ENCODE data around the gene FGF14.

FGF14 gene

GRCh38 chr13:102236830-102237229 lies 165.0 kb downstream of the FGF14 start:
- intact Hi-C loops (cut with micrococcal nuclease): no loop called here
- H3K27ac Mint-ChIP-seq: no peak overlapping the region
- H3K4me3 Mint-ChIP-seq: no peak overlapping the region
- H3K9me3 Mint-ChIP-seq: no peaks in the 10 kb centered on the region
- no peaks in the 10 kb centered on the region for H3K36me3 Mint-ChIP-seq (ENCODE audit: low read depth)
- no peaks in the 10 kb centered on the region for H3K4me1 Mint-ChIP-seq (ENCODE audit: low read depth)
- H3K27me3 Mint-ChIP-seq: no peaks in the 10 kb centered on the region

GRCh38 chr13:102236341-102236740 lies 165.5 kb downstream of the FGF14 start:
- Mint-ChIP-seq H3K27me3 (no peaks in the 10 kb centered on the region), H3K27ac (no peak overlapping the region), H3K4me1 (ENCODE audit: low read depth) (no peaks in the 10 kb centered on the region), H3K9me3 (no peaks in the 10 kb centered on the region), H3K36me3 (ENCODE audit: low read depth) (no peaks in the 10 kb centered on the region), H3K4me3 (no peak overlapping the region)
- intact Hi-C loops (cut with micrococcal nuclease): no loop called here

- H3K27me3 Mint-ChIP-seq: no peaks in the 10 kb centered on the region
- H3K9me3 Mint-ChIP-seq: no peaks in the 10 kb centered on the region
- H3K36me3 Mint-ChIP-seq (ENCODE audit: low read depth): no peaks in the 10 kb centered on the region
- no peaks in the 10 kb centered on the region for H3K4me1 Mint-ChIP-seq (ENCODE audit: low read depth)
- no peak overlapping the region for H3K4me3 Mint-ChIP-seq
- no peak overlapping the region for H3K27ac Mint-ChIP-seq
- intact Hi-C loops (cut with micrococcal nuclease): no loop called here
Observed at GRCh38 chr13:102235689-102236088, 166.2 kb downstream of the FGF14 start.

- intact Hi-C loops (cut with micrococcal nuclease): no loop called here
- Mint-ChIP-seq H3K4me3 (no peak overlapping the region), H3K4me1 (ENCODE audit: low read depth) (no peaks in the 10 kb centered on the region), H3K9me3 (no peaks in the 10 kb centered on the region), H3K27me3 (no peaks in the 10 kb centered on the region), H3K27ac (no peak overlapping the region), H3K36me3 (ENCODE audit: low read depth) (no peaks in the 10 kb centered on the region)
Observed at GRCh38 chr13:102234618-102235017, 167.2 kb downstream of the FGF14 start.

- intact Hi-C loops (cut with micrococcal nuclease): no loop called here
- Mint-ChIP-seq H3K4me3 (no peak overlapping the region), H3K27me3 (no peaks in the 10 kb centered on the region), H3K36me3 (ENCODE audit: low read depth) (no peaks in the 10 kb centered on the region), H3K9me3 (no peaks in the 10 kb centered on the region), H3K4me1 (ENCODE audit: low read depth) (no peaks in the 10 kb centered on the region), H3K27ac (no peak overlapping the region)
Observed at GRCh38 chr13:102233566-102234208, 168.2 kb downstream of the FGF14 start.

GRCh38 chr13:102231479-102231878 lies 170.4 kb downstream of the FGF14 start:
- Mint-ChIP-seq H3K36me3 (ENCODE audit: low read depth) (no peaks in the 10 kb centered on the region), H3K4me1 (ENCODE audit: low read depth) (no peaks in the 10 kb centered on the region), H3K27me3 (no peaks in the 10 kb centered on the region), H3K27ac (no peak overlapping the region), H3K4me3 (no peak overlapping the region), H3K9me3 (no peaks in the 10 kb centered on the region)
- intact Hi-C loops (cut with micrococcal nuclease): no loop called here

- Mint-ChIP-seq H3K4me1 (ENCODE audit: low read depth) (no peaks in the 10 kb centered on the region), H3K9me3 (no peaks in the 10 kb centered on the region), H3K27me3 (no peaks in the 10 kb centered on the region), H3K27ac (no peak overlapping the region), H3K36me3 (ENCODE audit: low read depth) (no peaks in the 10 kb centered on the region), H3K4me3 (no peak overlapping the region)
- intact Hi-C loops (cut with micrococcal nuclease): no loop called here
Observed at GRCh38 chr13:102227741-102228140, 174.1 kb downstream of the FGF14 start.

GRCh38 chr13:102226591-102226990 lies 175.3 kb downstream of the FGF14 start:
- H3K27ac Mint-ChIP-seq: no peak overlapping the region
- no peaks in the 10 kb centered on the region for H3K9me3 Mint-ChIP-seq
- intact Hi-C loops (cut with micrococcal nuclease): no loop called here
- H3K4me3 Mint-ChIP-seq: no peak overlapping the region
- no peaks in the 10 kb centered on the region for H3K4me1 Mint-ChIP-seq (ENCODE audit: low read depth)
- H3K27me3 Mint-ChIP-seq: no peaks in the 10 kb centered on the region
- H3K36me3 Mint-ChIP-seq (ENCODE audit: low read depth): no peaks in the 10 kb centered on the region

GRCh38 chr13:102225892-102226291 lies 176.0 kb downstream of the FGF14 start:
- no peaks in the 10 kb centered on the region for H3K4me1 Mint-ChIP-seq (ENCODE audit: low read depth)
- H3K4me3 Mint-ChIP-seq: no peak overlapping the region
- intact Hi-C loops (cut with micrococcal nuclease): no loop called here
- no peaks in the 10 kb centered on the region for H3K9me3 Mint-ChIP-seq
- no peak overlapping the region for H3K27ac Mint-ChIP-seq
- no peaks in the 10 kb centered on the region for H3K27me3 Mint-ChIP-seq
- no peaks in the 10 kb centered on the region for H3K36me3 Mint-ChIP-seq (ENCODE audit: low read depth)

- no peaks in the 10 kb centered on the region for H3K36me3 Mint-ChIP-seq (ENCODE audit: low read depth)
- H3K27me3 Mint-ChIP-seq: no peaks in the 10 kb centered on the region
- H3K27ac Mint-ChIP-seq: no peak overlapping the region
- no peaks in the 10 kb centered on the region for H3K4me1 Mint-ChIP-seq (ENCODE audit: low read depth)
- intact Hi-C loops (cut with micrococcal nuclease): no loop called here
- H3K9me3 Mint-ChIP-seq: peaks cover 5% of the 10 kb centered on the region
- no peak overlapping the region for H3K4me3 Mint-ChIP-seq
Observed at GRCh38 chr13:102220681-102221228, 181.1 kb downstream of the FGF14 start.

GRCh38 chr13:102214956-102215355 lies 186.9 kb downstream of the FGF14 start:
- Mint-ChIP-seq H3K9me3 (peaks cover 9% of the 10 kb centered on the region), H3K4me1 (ENCODE audit: low read depth) (no peaks in the 10 kb centered on the region), H3K27me3 (no peaks in the 10 kb centered on the region), H3K4me3 (no peak overlapping the region), H3K27ac (no peak overlapping the region), H3K36me3 (ENCODE audit: low read depth) (no peaks in the 10 kb centered on the region)
- intact Hi-C loops (cut with micrococcal nuclease): no loop called here

- no peak overlapping the region for H3K4me3 Mint-ChIP-seq
- intact Hi-C loops (cut with micrococcal nuclease): no loop called here
- H3K27ac Mint-ChIP-seq: no peak overlapping the region
- peaks cover 9% of the 10 kb centered on the region for H3K9me3 Mint-ChIP-seq
- H3K27me3 Mint-ChIP-seq: no peaks in the 10 kb centered on the region
- no peaks in the 10 kb centered on the region for H3K4me1 Mint-ChIP-seq (ENCODE audit: low read depth)
- no peaks in the 10 kb centered on the region for H3K36me3 Mint-ChIP-seq (ENCODE audit: low read depth)
Observed at GRCh38 chr13:102212729-102213128, 189.1 kb downstream of the FGF14 start.

GRCh38 chr13:102208347-102208746 lies 193.5 kb downstream of the FGF14 start:
- intact Hi-C loops (cut with micrococcal nuclease): no loop called here
- Mint-ChIP-seq H3K4me1 (ENCODE audit: low read depth) (no peaks in the 10 kb centered on the region), H3K4me3 (no peak overlapping the region), H3K27ac (no peak overlapping the region), H3K9me3 (no peaks in the 10 kb centered on the region), H3K36me3 (ENCODE audit: low read depth) (no peaks in the 10 kb centered on the region), H3K27me3 (no peaks in the 10 kb centered on the region)

GRCh38 chr13:102207680-102208342 lies 194.0 kb downstream of the FGF14 start:
- intact Hi-C loops (cut with micrococcal nuclease): no loop called here
- Mint-ChIP-seq H3K4me3 (no peak overlapping the region), H3K9me3 (no peaks in the 10 kb centered on the region), H3K4me1 (ENCODE audit: low read depth) (no peaks in the 10 kb centered on the region), H3K27me3 (no peaks in the 10 kb centered on the region), H3K36me3 (ENCODE audit: low read depth) (no peaks in the 10 kb centered on the region), H3K27ac (no peak overlapping the region)

- Mint-ChIP-seq H3K4me3 (no peak overlapping the region), H3K27ac (no peak overlapping the region), H3K27me3 (no peaks in the 10 kb centered on the region), H3K36me3 (ENCODE audit: low read depth) (no peaks in the 10 kb centered on the region), H3K9me3 (no peaks in the 10 kb centered on the region), H3K4me1 (ENCODE audit: low read depth) (no peaks in the 10 kb centered on the region)
- intact Hi-C loops (cut with micrococcal nuclease): no loop called here
Observed at GRCh38 chr13:102203718-102204117, 198.1 kb downstream of the FGF14 start.
